ENCODE results near the gene LDLRAD3.
"Not testable (repeated sequence)": the region's sequence is repeated elsewhere in the genome, so short reads cannot be mapped to it uniquely, and the experiment has no call there.

The LDLRAD3 gene

GRCh38 chr11:35911616-35912165 is 32.2 kb upstream of the LDLRAD3 start:
- DNase-seq = no peak
- H3K23ac ChIP-seq (ENCODE audit: low read length) = no peak overlapping the region

GRCh38 chr11:35912436-35912835 is 31.4 kb upstream of the LDLRAD3 start:
- not testable (repeated sequence) for H3K79me2 ChIP-seq (ENCODE audit: control insufficient read depth, insufficient read depth, low read length); DNase-seq; H4K5ac ChIP-seq (ENCODE audit: low read length); H3K9ac ChIP-seq (ENCODE audit: low read length); H2BK15ac ChIP-seq (replicated peaks; ENCODE audit: low read depth); H3K36me3 ChIP-seq (ENCODE audit: control insufficient read depth, insufficient read depth, low read length); H3K4me2 ChIP-seq (ENCODE audit: low read length); H3K79me1 ChIP-seq (ENCODE audit: low read length); H2BK120ac ChIP-seq (ENCODE audit: low read depth, low read length); H3K27ac ChIP-seq (ENCODE audit: low read depth, low read length); H3K56ac ChIP-seq (ENCODE audit: low read length); H4K8ac ChIP-seq (ENCODE audit: low read depth, low read length); H2BK5ac ChIP-seq (ENCODE audit: low read length); H3K4ac ChIP-seq (ENCODE audit: low read depth, low read length); H3K23ac ChIP-seq (ENCODE audit: low read length); H3K27me3 ChIP-seq (ENCODE audit: insufficient read depth, low read length, poor library complexity); H3K18ac ChIP-seq (ENCODE audit: low read length); H3K4me1 ChIP-seq (ENCODE audit: control insufficient read depth, low read depth, low read length); H2AK5ac ChIP-seq (ENCODE audit: low read length); H3K4me3 ChIP-seq (ENCODE audit: low read length)
- no CpG with 5 or more reads among the region's 7 CpGs for WGBS (ENCODE audit: extremely low coverage, insufficient coverage, low lambda C conversion rate)

More at GRCh38 chr11:35911616-35912165, 32.2 kb upstream of the LDLRAD3 start:
- Histone ChIP-seq H2BK120ac (ENCODE audit: low read depth, low read length) (no peak overlapping the region), H3K79me2 (ENCODE audit: control insufficient read depth, insufficient read depth, low read length) (no peaks in the 10 kb centered on the region), H2AK5ac (ENCODE audit: low read length) (no peak overlapping the region), H3K27me3 (ENCODE audit: insufficient read depth, low read length, poor library complexity) (no peaks in the 10 kb centered on the region), H3K27ac (ENCODE audit: low read depth, low read length) (no peak overlapping the region), H3K4me3 (ENCODE audit: low read length) (no peak overlapping the region), H4K5ac (ENCODE audit: low read length) (no peak overlapping the region), H3K56ac (ENCODE audit: low read length) (no peak overlapping the region), H2BK15ac (replicated peaks; ENCODE audit: low read depth) (no peak overlapping the region), H4K8ac (ENCODE audit: low read depth, low read length) (no peak overlapping the region), H3K9ac (ENCODE audit: low read length) (no peak overlapping the region), H3K36me3 (ENCODE audit: control insufficient read depth, insufficient read depth, low read length) (no peaks in the 10 kb centered on the region), H3K4me2 (ENCODE audit: low read length) (no peak overlapping the region), H3K4me1 (ENCODE audit: control insufficient read depth, low read depth, low read length) (no peaks in the 10 kb centered on the region), H3K4ac (ENCODE audit: low read depth, low read length) (no peak overlapping the region), H3K79me1 (ENCODE audit: low read length) (no peaks in the 10 kb centered on the region), H2BK5ac (ENCODE audit: low read length) (no peak overlapping the region), H3K18ac (ENCODE audit: low read length) (no peak overlapping the region)
- WGBS (ENCODE audit: extremely low coverage, insufficient coverage, low lambda C conversion rate) = no CpG with 5 or more reads among the region's 1 CpG

- Histone ChIP-seq H3K36me3 (ENCODE audit: control insufficient read depth, insufficient read depth, low read length) (no peaks in the 10 kb centered on the region), H3K4ac (ENCODE audit: low read depth, low read length) (no peak overlapping the region), H3K79me2 (ENCODE audit: control insufficient read depth, insufficient read depth, low read length) (no peaks in the 10 kb centered on the region), H3K9ac (ENCODE audit: low read length) (no peak overlapping the region), H2AK5ac (ENCODE audit: low read length) (no peak overlapping the region), H2BK15ac (replicated peaks; ENCODE audit: low read depth) (no peak overlapping the region), H3K56ac (ENCODE audit: low read length) (no peak overlapping the region), H3K4me3 (ENCODE audit: low read length) (no peak overlapping the region), H3K4me1 (ENCODE audit: control insufficient read depth, low read depth, low read length) (no peaks in the 10 kb centered on the region), H4K5ac (ENCODE audit: low read length) (no peak overlapping the region), H3K27me3 (ENCODE audit: insufficient read depth, low read length, poor library complexity) (no peaks in the 10 kb centered on the region), H3K79me1 (ENCODE audit: low read length) (no peaks in the 10 kb centered on the region), H3K18ac (ENCODE audit: low read length) (no peak overlapping the region), H3K27ac (ENCODE audit: low read depth, low read length) (no peak overlapping the region), H2BK120ac (ENCODE audit: low read depth, low read length) (no peak overlapping the region), H2BK5ac (ENCODE audit: low read length) (no peak overlapping the region), H4K8ac (ENCODE audit: low read depth, low read length) (no peak overlapping the region), H3K4me2 (ENCODE audit: low read length) (no peak overlapping the region), H3K23ac (ENCODE audit: low read length) (no peak overlapping the region)
- DNase-seq = no peak
Measured at GRCh38 chr11:35912883-35913624, 30.8 kb upstream of the LDLRAD3 start.

GRCh38 chr11:35914816-35915215 is 29.0 kb upstream of the LDLRAD3 start:
- Histone ChIP-seq H4K5ac (ENCODE audit: low read length) (no peak overlapping the region), H3K79me2 (ENCODE audit: control insufficient read depth, insufficient read depth, low read length) (no peaks in the 10 kb centered on the region), H3K79me1 (ENCODE audit: low read length) (no peaks in the 10 kb centered on the region), H3K4ac (ENCODE audit: low read depth, low read length) (no peak overlapping the region), H2AK5ac (ENCODE audit: low read length) (no peak overlapping the region), H3K56ac (ENCODE audit: low read length) (no peak overlapping the region), H3K4me3 (ENCODE audit: low read length) (no peak overlapping the region), H2BK5ac (ENCODE audit: low read length) (no peak overlapping the region), H2BK120ac (ENCODE audit: low read depth, low read length) (no peak overlapping the region), H2BK15ac (replicated peaks; ENCODE audit: low read depth) (no peak overlapping the region), H3K27me3 (ENCODE audit: insufficient read depth, low read length, poor library complexity) (no peaks in the 10 kb centered on the region), H3K4me1 (ENCODE audit: control insufficient read depth, low read depth, low read length) (no peaks in the 10 kb centered on the region), H3K36me3 (ENCODE audit: control insufficient read depth, insufficient read depth, low read length) (no peaks in the 10 kb centered on the region), H4K8ac (ENCODE audit: low read depth, low read length) (no peak overlapping the region), H3K23ac (ENCODE audit: low read length) (no peak overlapping the region), H3K27ac (ENCODE audit: low read depth, low read length) (no peak overlapping the region), H3K18ac (ENCODE audit: low read length) (no peak overlapping the region), H3K4me2 (ENCODE audit: low read length) (no peak overlapping the region), H3K9ac (ENCODE audit: low read length) (no peak overlapping the region)
- no peak for DNase-seq
- whole genome bisulfite sequencing (ENCODE audit: extremely low coverage, insufficient coverage, low lambda C conversion rate) = no CpG with 5 or more reads among the region's 3 CpGs

GRCh38 chr11:35916270-35916669 is 27.6 kb upstream of the LDLRAD3 start:
- H3K79me1 ChIP-seq (ENCODE audit: low read length) = no peaks in the 10 kb centered on the region
- no peak overlapping the region for H3K9ac ChIP-seq (ENCODE audit: low read length)
- no peak overlapping the region for H4K8ac ChIP-seq (ENCODE audit: low read depth, low read length)
- no peak overlapping the region for H3K23ac ChIP-seq (ENCODE audit: low read length)
- no peak overlapping the region for H2AK5ac ChIP-seq (ENCODE audit: low read length)
- no peak overlapping the region for H2BK120ac ChIP-seq (ENCODE audit: low read depth, low read length)
- no peaks in the 10 kb centered on the region for H3K36me3 ChIP-seq (ENCODE audit: control insufficient read depth, insufficient read depth, low read length)
- no peak overlapping the region for H3K4me2 ChIP-seq (ENCODE audit: low read length)
- H3K27me3 ChIP-seq (ENCODE audit: insufficient read depth, low read length, poor library complexity) = no peaks in the 10 kb centered on the region
- H3K4me1 ChIP-seq (ENCODE audit: control insufficient read depth, low read depth, low read length) = no peaks in the 10 kb centered on the region
- H2BK5ac ChIP-seq (ENCODE audit: low read length) = no peak overlapping the region
- no peak overlapping the region for H3K4ac ChIP-seq (ENCODE audit: low read depth, low read length)
- no peaks in the 10 kb centered on the region for H3K79me2 ChIP-seq (ENCODE audit: control insufficient read depth, insufficient read depth, low read length)
- no peak overlapping the region for H3K27ac ChIP-seq (ENCODE audit: low read depth, low read length)
- no peak overlapping the region for H4K5ac ChIP-seq (ENCODE audit: low read length)
- H2BK15ac ChIP-seq (replicated peaks; ENCODE audit: low read depth) = no peak overlapping the region
- no peak for DNase-seq
- no CpG with 5 or more reads among the region's 1 CpG for WGBS (ENCODE audit: extremely low coverage, insufficient coverage, low lambda C conversion rate)
- no peak overlapping the region for H3K4me3 ChIP-seq (ENCODE audit: low read length)
- no peak overlapping the region for H3K18ac ChIP-seq (ENCODE audit: low read length)
- H3K56ac ChIP-seq (ENCODE audit: low read length) = no peak overlapping the region

GRCh38 chr11:35917676-35918075 is 26.2 kb upstream of the LDLRAD3 start:
- H3K27ac ChIP-seq (ENCODE audit: low read depth, low read length) = no peak overlapping the region
- H2AK5ac ChIP-seq (ENCODE audit: low read length) = no peak overlapping the region
- no peak overlapping the region for H3K4ac ChIP-seq (ENCODE audit: low read depth, low read length)
- H4K5ac ChIP-seq (ENCODE audit: low read length) = no peak overlapping the region
- no peaks in the 10 kb centered on the region for H3K79me1 ChIP-seq (ENCODE audit: low read length)
- no peak overlapping the region for H2BK5ac ChIP-seq (ENCODE audit: low read length)
- no peak overlapping the region for H3K4me3 ChIP-seq (ENCODE audit: low read length)
- WGBS (ENCODE audit: extremely low coverage, insufficient coverage, low lambda C conversion rate) = no CpG with 5 or more reads among the region's 4 CpGs
- no peak overlapping the region for H3K9ac ChIP-seq (ENCODE audit: low read length)
- no peak overlapping the region for H4K8ac ChIP-seq (ENCODE audit: low read depth, low read length)
- no peak overlapping the region for H3K18ac ChIP-seq (ENCODE audit: low read length)
- H2BK15ac ChIP-seq (replicated peaks; ENCODE audit: low read depth) = no peak overlapping the region
- no peaks in the 10 kb centered on the region for H3K36me3 ChIP-seq (ENCODE audit: control insufficient read depth, insufficient read depth, low read length)
- H3K56ac ChIP-seq (ENCODE audit: low read length) = no peak overlapping the region
- no peaks in the 10 kb centered on the region for H3K79me2 ChIP-seq (ENCODE audit: control insufficient read depth, insufficient read depth, low read length)
- no peak overlapping the region for H2BK120ac ChIP-seq (ENCODE audit: low read depth, low read length)
- no peak overlapping the region for H3K23ac ChIP-seq (ENCODE audit: low read length)
- DNase-seq = no peak
- no peaks in the 10 kb centered on the region for H3K4me1 ChIP-seq (ENCODE audit: control insufficient read depth, low read depth, low read length)
- H3K27me3 ChIP-seq (ENCODE audit: insufficient read depth, low read length, poor library complexity) = no peaks in the 10 kb centered on the region
- no peak overlapping the region for H3K4me2 ChIP-seq (ENCODE audit: low read length)
